Measurements from ENCODE around the gene KAZN.
"Not testable (repeated sequence)": the region's sequence is repeated elsewhere in the genome, so short reads cannot be mapped to it uniquely, and the experiment has no call there.

KAZN gene

GRCh38 chr1:14576155-14576554 lies 22.3 kb upstream of the KAZN start:
- Mint-ChIP-seq H3K4me3 (no peak overlapping the region), H3K36me3 (no peaks in the 10 kb centered on the region), H3K27me3 (peaks cover 19% of the 10 kb centered on the region), H3K9me3 (peaks cover 18% of the 10 kb centered on the region), H3K27ac (no peak overlapping the region), H3K4me1 (no peaks in the 10 kb centered on the region)
- ATAC-seq: no peak

- Mint-ChIP-seq H3K4me1 (no peaks in the 10 kb centered on the region), H3K27ac (no peak overlapping the region), H3K27me3 (peaks cover 12% of the 10 kb centered on the region), H3K4me3 (no peak overlapping the region), H3K36me3 (no peaks in the 10 kb centered on the region), H3K9me3 (peaks cover 25% of the 10 kb centered on the region)
- ATAC-seq: no peak
Measured at GRCh38 chr1:14577261-14577660, 21.2 kb upstream of the KAZN start.

- Mint-ChIP-seq H3K36me3 (no peaks in the 10 kb centered on the region), H3K9me3 (peaks cover 25% of the 10 kb centered on the region), H3K4me1 (no peaks in the 10 kb centered on the region), H3K27me3 (peaks cover 12% of the 10 kb centered on the region), H3K4me3 (no peak overlapping the region), H3K27ac (no peak overlapping the region)
- no peak for ATAC-seq
Measured at GRCh38 chr1:14578156-14578555, 20.3 kb upstream of the KAZN start.

- not testable (repeated sequence) for H3K27me3 Mint-ChIP-seq, H3K4me1 Mint-ChIP-seq, H3K27ac Mint-ChIP-seq, H3K4me3 Mint-ChIP-seq, H3K36me3 Mint-ChIP-seq, ATAC-seq
- peaks cover 18% of the 10 kb centered on the region for H3K9me3 Mint-ChIP-seq
Measured at GRCh38 chr1:14580295-14580694, 18.2 kb upstream of the KAZN start.

GRCh38 chr1:14580986-14581385 lies 17.5 kb upstream of the KAZN start:
- ATAC-seq: no peak
- Mint-ChIP-seq H3K9me3 (peaks cover 17% of the 10 kb centered on the region), H3K4me1 (no peaks in the 10 kb centered on the region), H3K27ac (no peak overlapping the region), H3K36me3 (no peaks in the 10 kb centered on the region), H3K4me3 (no peak overlapping the region), H3K27me3 (no peaks in the 10 kb centered on the region)

- Mint-ChIP-seq H3K36me3 (no peaks in the 10 kb centered on the region), H3K27ac (no peak overlapping the region), H3K4me1 (no peaks in the 10 kb centered on the region), H3K27me3 (no peaks in the 10 kb centered on the region), H3K4me3 (no peak overlapping the region), H3K9me3 (peaks cover 17% of the 10 kb centered on the region)
- no peak for ATAC-seq
Measured at GRCh38 chr1:14583788-14584187, 14.7 kb upstream of the KAZN start.

- Mint-ChIP-seq H3K27ac (no peak overlapping the region), H3K4me1 (no peaks in the 10 kb centered on the region), H3K9me3 (peaks cover 17% of the 10 kb centered on the region), H3K27me3 (no peaks in the 10 kb centered on the region), H3K36me3 (no peaks in the 10 kb centered on the region), H3K4me3 (no peak overlapping the region)
- ATAC-seq: no peak
Measured at GRCh38 chr1:14585728-14586127, 12.8 kb upstream of the KAZN start.

- no peak for ATAC-seq
- H3K27ac Mint-ChIP-seq: no peak overlapping the region
- peaks cover 15% of the 10 kb centered on the region for H3K27me3 Mint-ChIP-seq
Measured at GRCh38 chr1:14590411-14591180, 7.9 kb upstream of the KAZN start.

GRCh38 chr1:14591600-14591999 lies 6.9 kb upstream of the KAZN start:
- Mint-ChIP-seq H3K27me3 (peaks cover 23% of the 10 kb centered on the region), H3K4me1 (no peaks in the 10 kb centered on the region), H3K9me3 (peaks cover 3% of the 10 kb centered on the region), H3K27ac (no peak overlapping the region), H3K36me3 (no peaks in the 10 kb centered on the region), H3K4me3 (no peak overlapping the region)
- no peak for ATAC-seq

More at GRCh38 chr1:14590411-14591180, 7.9 kb upstream of the KAZN start:
- Mint-ChIP-seq H3K36me3 (no peaks in the 10 kb centered on the region), H3K4me1 (no peaks in the 10 kb centered on the region), H3K9me3 (peaks cover 3% of the 10 kb centered on the region), H3K4me3 (no peak overlapping the region)

GRCh38 chr1:14592004-14592631 lies 6.4 kb upstream of the KAZN start:
- Mint-ChIP-seq H3K9me3 (peaks cover 3% of the 10 kb centered on the region), H3K4me3 (no peak overlapping the region), H3K27ac (no peak overlapping the region), H3K27me3 (peaks cover 28% of the 10 kb centered on the region), H3K4me1 (no peaks in the 10 kb centered on the region), H3K36me3 (no peaks in the 10 kb centered on the region)
- ATAC-seq: no peak

GRCh38 chr1:14593302-14593701 lies 5.2 kb upstream of the KAZN start:
- no peak overlapping the region for H3K27ac Mint-ChIP-seq
- H3K9me3 Mint-ChIP-seq: no peaks in the 10 kb centered on the region
- H3K27me3 Mint-ChIP-seq: peaks cover 40% of the 10 kb centered on the region
- no peak for ATAC-seq
- H3K4me3 Mint-ChIP-seq: no peak overlapping the region
- no peaks in the 10 kb centered on the region for H3K36me3 Mint-ChIP-seq
- H3K4me1 Mint-ChIP-seq: no peaks in the 10 kb centered on the region

- Mint-ChIP-seq H3K4me3 (no peak overlapping the region), H3K27ac (no peak overlapping the region), H3K9me3 (no peaks in the 10 kb centered on the region), H3K36me3 (no peaks in the 10 kb centered on the region), H3K27me3 (peaks cover 48% of the 10 kb centered on the region), H3K4me1 (no peaks in the 10 kb centered on the region)
- ATAC-seq: no peak
Measured at GRCh38 chr1:14594045-14594444, 4.4 kb upstream of the KAZN start.

GRCh38 chr1:14596591-14596990 lies 1.9 kb upstream of the KAZN start:
- H3K27me3 Mint-ChIP-seq: peaks cover 72% of the 10 kb centered on the region
- ATAC-seq: no peak
- H3K27ac Mint-ChIP-seq: no peak overlapping the region
- H3K4me3 Mint-ChIP-seq: no peak overlapping the region
- H3K4me1 Mint-ChIP-seq: peaks cover 13% of the 10 kb centered on the region
- H3K36me3 Mint-ChIP-seq: no peaks in the 10 kb centered on the region
- H3K9me3 Mint-ChIP-seq: no peaks in the 10 kb centered on the region

GRCh38 chr1:14597343-14598006 lies 1.0 kb upstream of the KAZN start:
- no peaks in the 10 kb centered on the region for H3K36me3 Mint-ChIP-seq
- no peak overlapping the region for H3K4me3 Mint-ChIP-seq
- H3K27me3 Mint-ChIP-seq: peaks cover 80% of the 10 kb centered on the region
- no peak for ATAC-seq
- no peaks in the 10 kb centered on the region for H3K9me3 Mint-ChIP-seq
- no peak overlapping the region for H3K27ac Mint-ChIP-seq
- peaks cover 13% of the 10 kb centered on the region for H3K4me1 Mint-ChIP-seq

GRCh38 chr1:14598007-14598497 lies 433 bp upstream of the KAZN start:
- no peak overlapping the region for H3K4me3 Mint-ChIP-seq
- no peak overlapping the region for H3K27ac Mint-ChIP-seq
- no peaks in the 10 kb centered on the region for H3K36me3 Mint-ChIP-seq
- no peaks in the 10 kb centered on the region for H3K9me3 Mint-ChIP-seq
- peaks cover 13% of the 10 kb centered on the region for H3K4me1 Mint-ChIP-seq
- peaks cover 77% of the 10 kb centered on the region for H3K27me3 Mint-ChIP-seq
- ATAC-seq: no peak

Measured in stimulated activated memory B cell treated with anti-CD40 and anti-IgM and Interleukin-4, amounts not matched to agents 10 μg/mL and 1 μg/mL and 100 μg/mL, for 72 hours (primary cell).